Liver (tissue), 9 donors: ENCODE data around the gene MARVELD3. TPM values are rescaled to one million over a fixed set of nuclear protein-coding genes. Genes with fewer than 3 reads are reported as not detected.
A peak's percentile ranks its signal among the peaks of the same experiment; 100 is the strongest.

ENCODE experiments used
- DNase-seq: peaks from one replicate; pipeline ENCODE4 v3.0.0-alpha.2; 2017; ENCODE audit warnings: low spot score
- H3K27ac ChIP-seq, 2 donors: one replicate each; pipeline ENCODE4 v1.7.0; 2013; ENCODE audit warnings: inconsistent platforms in 2 of 2, low read length in 2 of 2, control low read depth in 1 of 2, low read depth in 1 of 2, mild to moderate bottlenecking in 1 of 2
- H3K27me3 ChIP-seq, 4 donors: one replicate each; pipeline versions ENCODE4 v1.6.1 to v1.7.0; 2013; ENCODE audit warnings: low read length in 3 of 4, inconsistent platforms in 1 of 4, mild to moderate bottlenecking in 1 of 4, moderate library complexity in 1 of 4; ENCODE audit not compliant: control insufficient read depth in 4 of 4, insufficient read depth in 4 of 4
- H3K36me3 ChIP-seq, 4 donors: one replicate each; pipeline versions ENCODE4 v1.6.1 to v1.7.0; 2013; ENCODE audit warnings: low read length in 3 of 4, mild to moderate bottlenecking in 3 of 4, low read depth in 1 of 4, moderate library complexity in 1 of 4; ENCODE audit not compliant: control insufficient read depth in 4 of 4, insufficient read depth in 3 of 4
- H3K4me1 ChIP-seq, 4 donors: one replicate each; pipeline versions ENCODE4 v1.6.1 to v1.7.0; 2013; ENCODE audit warnings: low read length in 3 of 4, mild to moderate bottlenecking in 3 of 4, moderate library complexity in 1 of 4; ENCODE audit not compliant: control insufficient read depth in 4 of 4, insufficient read depth in 4 of 4
- H3K4me3 ChIP-seq, 3 donors: one replicate each; pipeline versions ENCODE4 v1.6.1 to v1.7.0; 2013; ENCODE audit warnings: low read length in 3 of 3, control low read depth in 1 of 3, low read depth in 1 of 3, mild to moderate bottlenecking in 1 of 3
- H3K9ac ChIP-seq, 2 donors: one replicate each; pipeline ENCODE4 v1.7.0; 2013; ENCODE audit warnings: low read length in 2 of 2, mild to moderate bottlenecking in 2 of 2, moderate library complexity in 2 of 2, control low read depth in 1 of 2, low read depth in 1 of 2
- H3K9me3 ChIP-seq, 4 donors: one replicate each; pipeline versions ENCODE4 v1.6.1 to v1.7.0; 2013; ENCODE audit warnings: low read length in 3 of 4; ENCODE audit not compliant: control insufficient read depth in 4 of 4
- ATF3 ChIP-seq: IDR thresholded peaks from 2 replicates; pipeline ENCODE4 v1.6.1; 2016; ENCODE audit warnings: antibody characterized with exemption
- CTCF ChIP-seq: fragments of 150-350 bp; IDR thresholded peaks from 2 replicates; pipeline ENCODE4 v1.5.1; 2017; ENCODE audit warnings: improper control_type of control experiment, low read depth, low read length; ENCODE audit not compliant: missing input control
- EGR1 ChIP-seq, 2 donors: IDR thresholded peaks; 2 replicates each; pipeline ENCODE4 v1.6.1; 2016 to 2018; ENCODE audit warnings: antibody characterized with exemption in 2 of 2, low read depth in 2 of 2
- FOXA1 ChIP-seq: IDR thresholded peaks from 2 replicates; pipeline ENCODE4 v1.6.1; 2016; ENCODE audit warnings: antibody characterized with exemption
- GABPA ChIP-seq, 2 donors: IDR thresholded peaks in 1 of 2; conservative IDR thresholded peaks in 1 of 2; 2 replicates each; pipeline ENCODE4 v1.6.1; 2016; ENCODE audit warnings: antibody characterized with exemption in 2 of 2, mild to moderate bottlenecking in 1 of 2, moderate library complexity in 1 of 2
- HNF4A ChIP-seq, 2 donors: conservative IDR thresholded peaks; 2 replicates each; pipeline ENCODE4 v1.6.1; 2016; ENCODE audit warnings: antibody characterized with exemption in 2 of 2, mild to moderate bottlenecking in 2 of 2
- NR2F2 ChIP-seq: IDR thresholded peaks from 2 replicates; pipeline ENCODE4 v1.6.1; 2016; ENCODE audit warnings: antibody characterized with exemption
- RAD21 ChIP-seq, 2 donors: IDR thresholded peaks; 2 replicates each; pipeline ENCODE4 v1.6.1; 2016; ENCODE audit warnings: antibody characterized with exemption in 2 of 2, mild to moderate bottlenecking in 2 of 2
- SP1 ChIP-seq: IDR thresholded peaks from 2 replicates; pipeline ENCODE4 v1.6.1; 2018; ENCODE audit warnings: antibody characterized with exemption, mild to moderate bottlenecking
- TAF1 ChIP-seq: conservative IDR thresholded peaks from 2 replicates; pipeline ENCODE4 v1.6.1; 2016; ENCODE audit warnings: antibody characterized with exemption, mild to moderate bottlenecking
- YY1 ChIP-seq: IDR thresholded peaks from 2 replicates; pipeline ENCODE4 v1.6.1; 2016; ENCODE audit warnings: antibody characterized with exemption, mild to moderate bottlenecking
- ZBTB33 ChIP-seq: IDR thresholded peaks from 2 replicates; pipeline ENCODE4 v1.6.1; 2016; ENCODE audit warnings: antibody characterized with exemption
- WGBS: extraction: QIAGEN DNeasy Blood & Tissue Kit; methylation state at CpG from one replicate; pipeline ENCODE4 v1.1.7; 2013; 5-methylcytosine and 5-hydroxymethylcytosine counted together
- polyA plus RNA-seq, 2 donors: library from polyadenylated mRNA; stranded (reverse) in 1 of 2; unstranded in 1 of 2; fragments of 200-250 nt in 1 of 2; fragments of >200 nt in 1 of 2; fragmentation: Nextera tagmentation in 1 of 2; extraction: Ambion mirVana in 1 of 2; gene quantifications; one replicate each; pipeline versions ENCODE4 v1.2.1 to v1.2.3, GENCODE V29; 2013 to 2015
- total RNA-seq, 2 donors: library from RNA; depleted of rRNA; stranded (reverse); fragments of >200 nt; gene quantifications; one replicate each; pipeline ENCODE4 v1.2.3, GENCODE V29; 2014
- TF ChIP-seq, protein P1 (sequence below): IDR thresholded peaks from 2 replicates; pipeline ENCODE4 v1.6.1; 2016; ENCODE audit warnings: antibody characterized with exemption, mild to moderate bottlenecking
- TF ChIP-seq, protein P2 (sequence below): IDR thresholded peaks from 2 replicates; pipeline ENCODE4 v1.6.1; 2016; ENCODE audit warnings: antibody characterized with exemption
- donor health status: healthy.
- donor health status: healthy.
- donor health status: healthy.
- donor health status: healthy.
- donor health status: healthy.

The MARVELD3 gene
- total and polyA plus RNA-seq, 4 donors: 1.8 to 4.9 (median 4.1) TPM

- WGBS: 97% methylated on average over 7 of the region's 7 CpGs
- TF ChIP-seq HNF4A (conservative IDR thresholded peaks at IDR 0.05) (no peak), TAF1 (no peak), GABPA (IDR thresholded peaks at IDR 0.05 in 1 of 2, conservative IDR thresholded peaks at IDR 0.05 in 1 of 2) (no peak), NR2F2 (no peak)
- TF ChIP-seq, protein P1, sequence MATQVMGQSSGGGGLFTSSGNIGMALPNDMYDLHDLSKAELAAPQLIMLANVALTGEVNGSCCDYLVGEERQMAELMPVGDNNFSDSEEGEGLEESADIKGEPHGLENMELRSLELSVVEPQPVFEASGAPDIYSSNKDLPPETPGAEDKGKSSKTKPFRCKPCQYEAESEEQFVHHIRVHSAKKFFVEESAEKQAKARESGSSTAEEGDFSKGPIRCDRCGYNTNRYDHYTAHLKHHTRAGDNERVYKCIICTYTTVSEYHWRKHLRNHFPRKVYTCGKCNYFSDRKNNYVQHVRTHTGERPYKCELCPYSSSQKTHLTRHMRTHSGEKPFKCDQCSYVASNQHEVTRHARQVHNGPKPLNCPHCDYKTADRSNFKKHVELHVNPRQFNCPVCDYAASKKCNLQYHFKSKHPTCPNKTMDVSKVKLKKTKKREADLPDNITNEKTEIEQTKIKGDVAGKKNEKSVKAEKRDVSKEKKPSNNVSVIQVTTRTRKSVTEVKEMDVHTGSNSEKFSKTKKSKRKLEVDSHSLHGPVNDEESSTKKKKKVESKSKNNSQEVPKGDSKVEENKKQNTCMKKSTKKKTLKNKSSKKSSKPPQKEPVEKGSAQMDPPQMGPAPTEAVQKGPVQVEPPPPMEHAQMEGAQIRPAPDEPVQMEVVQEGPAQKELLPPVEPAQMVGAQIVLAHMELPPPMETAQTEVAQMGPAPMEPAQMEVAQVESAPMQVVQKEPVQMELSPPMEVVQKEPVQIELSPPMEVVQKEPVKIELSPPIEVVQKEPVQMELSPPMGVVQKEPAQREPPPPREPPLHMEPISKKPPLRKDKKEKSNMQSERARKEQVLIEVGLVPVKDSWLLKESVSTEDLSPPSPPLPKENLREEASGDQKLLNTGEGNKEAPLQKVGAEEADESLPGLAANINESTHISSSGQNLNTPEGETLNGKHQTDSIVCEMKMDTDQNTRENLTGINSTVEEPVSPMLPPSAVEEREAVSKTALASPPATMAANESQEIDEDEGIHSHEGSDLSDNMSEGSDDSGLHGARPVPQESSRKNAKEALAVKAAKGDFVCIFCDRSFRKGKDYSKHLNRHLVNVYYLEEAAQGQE: no peak
- H3K36me3 ChIP-seq: peaks cover 0 to 3% (median 0%) of the 10 kb centered on the region in 4 donors
- H3K4me3 ChIP-seq: no peak overlapping the region
- no peak for DNase-seq
- no peak overlapping the region for H3K9ac ChIP-seq
- no peak overlapping the region for H3K27ac ChIP-seq
- H3K27me3 ChIP-seq: no peaks in the 10 kb centered on the region
- peaks cover 9 to 13% (median 10%) of the 10 kb centered on the region in 4 donors for H3K4me1 ChIP-seq
- H3K9me3 ChIP-seq: no peaks in the 10 kb centered on the region
These were observed 702 bp upstream of the MARVELD3 start for GRCh38 chr16:71625113-71625850.

- Histone ChIP-seq H3K36me3 (peaks cover 0 to 3% (median 0%) of the 10 kb centered on the region in 4 donors), H3K27ac (no peak overlapping the region), H3K9ac (peak overlapping the region in 1 of 2 donors; percentile 47), H3K4me1 (peaks cover 9 to 13% (median 10%) of the 10 kb centered on the region in 4 donors), H3K9me3 (no peaks in the 10 kb centered on the region), H3K4me3 (peak overlapping the region in 2 of 3 donors; percentile 81 to 84), H3K27me3 (no peaks in the 10 kb centered on the region)
- no peak for DNase-seq
- 15% methylated on average over 13 of the region's 13 CpGs for WGBS
- TF ChIP-seq CTCF (no peak), TAF1 (no peak), HNF4A (conservative IDR thresholded peaks at IDR 0.05) (peak in 1 of 2 donors; percentile 65)
These were observed 852 bp downstream of the MARVELD3 start for GRCh38 chr16:71626858-71627213.

GRCh38 chr16:71627731-71628181 is 1.8 kb downstream of the MARVELD3 start:
- peaks cover 9 to 13% (median 10%) of the 10 kb centered on the region in 4 donors for H3K4me1 ChIP-seq
- H3K4me3 ChIP-seq: no peak overlapping the region
- TF ChIP-seq RAD21 (IDR thresholded peaks at IDR 0.05): no peak
- TF ChIP-seq, protein P1: no peak
- TF ChIP-seq EGR1 (IDR thresholded peaks at IDR 0.05; ENCODE audit: low read depth in 2 of 2): no peak
- no peak for TF ChIP-seq SP1
- no peak for TF ChIP-seq ATF3
- no peak for TF ChIP-seq GABPA (IDR thresholded peaks at IDR 0.05 in 1 of 2, conservative IDR thresholded peaks at IDR 0.05 in 1 of 2)
- TF ChIP-seq, protein P2, sequence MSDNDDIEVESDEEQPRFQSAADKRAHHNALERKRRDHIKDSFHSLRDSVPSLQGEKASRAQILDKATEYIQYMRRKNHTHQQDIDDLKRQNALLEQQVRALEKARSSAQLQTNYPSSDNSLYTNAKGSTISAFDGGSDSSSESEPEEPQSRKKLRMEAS: no peak
- no peak for TF ChIP-seq ZBTB33
- no peak for TF ChIP-seq FOXA1
- TF ChIP-seq YY1: no peak
- no peak for TF ChIP-seq HNF4A (conservative IDR thresholded peaks at IDR 0.05)

More at GRCh38 chr16:71627731-71628181, 1.8 kb downstream of the MARVELD3 start:
- Histone ChIP-seq H3K9me3 (no peaks in the 10 kb centered on the region), H3K36me3 (peaks cover 0 to 3% (median 0%) of the 10 kb centered on the region in 4 donors), H3K27ac (no peak overlapping the region), H3K9ac (no peak overlapping the region), H3K27me3 (no peaks in the 10 kb centered on the region)
- DNase-seq: no peak
- WGBS: 77% methylated on average over 7 of the region's 7 CpGs
